ENCODE measurements around the gene ATL3.
"Not testable (repeated sequence)": the region's sequence is repeated elsewhere in the genome, so short reads cannot be mapped to it uniquely, and the experiment has no call there.

ATL3 gene

GRCh38 chr11:63609536-63609935 is 61.6 kb downstream of the ATL3 start:
- Histone ChIP-seq H3K4me2 (ENCODE audit: low read depth, low read length, poor library complexity, severe bottlenecking) (no peak overlapping the region), H3K79me2 (ENCODE audit: insufficient read depth, low read length) (no peaks in the 10 kb centered on the region), H4K20me1 (ENCODE audit: insufficient read depth, low read length, poor library complexity, severe bottlenecking) (no peaks in the 10 kb centered on the region), H3K9me3 (ENCODE audit: insufficient read depth, low read depth, low read length) (no peaks in the 10 kb centered on the region), H3K9ac (ENCODE audit: low read depth, low read length, poor library complexity, severe bottlenecking) (no peak overlapping the region), H3K36me3 (ENCODE audit: insufficient read depth, low read length) (no peaks in the 10 kb centered on the region), H3K4me1 (ENCODE audit: insufficient read depth, low read length, poor library complexity, severe bottlenecking) (no peaks in the 10 kb centered on the region), H3F3A (ENCODE audit: low read depth) (no peaks in the 10 kb centered on the region), H3K4me3 (ENCODE audit: low read length, poor library complexity, severe bottlenecking) (no peak overlapping the region), H2AFZ (ENCODE audit: low read length) (no peak overlapping the region), H3K27me3 (ENCODE audit: insufficient read depth, low read length, poor library complexity, severe bottlenecking) (no peaks in the 10 kb centered on the region), H3K9me2 (replicated peaks; ENCODE audit: low read depth, low read length) (no peaks in the 10 kb centered on the region)
- TF ChIP-seq EZH2phosphoT487 (IDR thresholded peaks at IDR 0.05; ENCODE audit: borderline replicate concordance): no peak
- TF ChIP-seq, protein P1, sequence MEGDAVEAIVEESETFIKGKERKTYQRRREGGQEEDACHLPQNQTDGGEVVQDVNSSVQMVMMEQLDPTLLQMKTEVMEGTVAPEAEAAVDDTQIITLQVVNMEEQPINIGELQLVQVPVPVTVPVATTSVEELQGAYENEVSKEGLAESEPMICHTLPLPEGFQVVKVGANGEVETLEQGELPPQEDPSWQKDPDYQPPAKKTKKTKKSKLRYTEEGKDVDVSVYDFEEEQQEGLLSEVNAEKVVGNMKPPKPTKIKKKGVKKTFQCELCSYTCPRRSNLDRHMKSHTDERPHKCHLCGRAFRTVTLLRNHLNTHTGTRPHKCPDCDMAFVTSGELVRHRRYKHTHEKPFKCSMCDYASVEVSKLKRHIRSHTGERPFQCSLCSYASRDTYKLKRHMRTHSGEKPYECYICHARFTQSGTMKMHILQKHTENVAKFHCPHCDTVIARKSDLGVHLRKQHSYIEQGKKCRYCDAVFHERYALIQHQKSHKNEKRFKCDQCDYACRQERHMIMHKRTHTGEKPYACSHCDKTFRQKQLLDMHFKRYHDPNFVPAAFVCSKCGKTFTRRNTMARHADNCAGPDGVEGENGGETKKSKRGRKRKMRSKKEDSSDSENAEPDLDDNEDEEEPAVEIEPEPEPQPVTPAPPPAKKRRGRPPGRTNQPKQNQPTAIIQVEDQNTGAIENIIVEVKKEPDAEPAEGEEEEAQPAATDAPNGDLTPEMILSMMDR (conservative IDR thresholded peaks at IDR 0.05; ENCODE audit: low read length): no peak

DNA sequence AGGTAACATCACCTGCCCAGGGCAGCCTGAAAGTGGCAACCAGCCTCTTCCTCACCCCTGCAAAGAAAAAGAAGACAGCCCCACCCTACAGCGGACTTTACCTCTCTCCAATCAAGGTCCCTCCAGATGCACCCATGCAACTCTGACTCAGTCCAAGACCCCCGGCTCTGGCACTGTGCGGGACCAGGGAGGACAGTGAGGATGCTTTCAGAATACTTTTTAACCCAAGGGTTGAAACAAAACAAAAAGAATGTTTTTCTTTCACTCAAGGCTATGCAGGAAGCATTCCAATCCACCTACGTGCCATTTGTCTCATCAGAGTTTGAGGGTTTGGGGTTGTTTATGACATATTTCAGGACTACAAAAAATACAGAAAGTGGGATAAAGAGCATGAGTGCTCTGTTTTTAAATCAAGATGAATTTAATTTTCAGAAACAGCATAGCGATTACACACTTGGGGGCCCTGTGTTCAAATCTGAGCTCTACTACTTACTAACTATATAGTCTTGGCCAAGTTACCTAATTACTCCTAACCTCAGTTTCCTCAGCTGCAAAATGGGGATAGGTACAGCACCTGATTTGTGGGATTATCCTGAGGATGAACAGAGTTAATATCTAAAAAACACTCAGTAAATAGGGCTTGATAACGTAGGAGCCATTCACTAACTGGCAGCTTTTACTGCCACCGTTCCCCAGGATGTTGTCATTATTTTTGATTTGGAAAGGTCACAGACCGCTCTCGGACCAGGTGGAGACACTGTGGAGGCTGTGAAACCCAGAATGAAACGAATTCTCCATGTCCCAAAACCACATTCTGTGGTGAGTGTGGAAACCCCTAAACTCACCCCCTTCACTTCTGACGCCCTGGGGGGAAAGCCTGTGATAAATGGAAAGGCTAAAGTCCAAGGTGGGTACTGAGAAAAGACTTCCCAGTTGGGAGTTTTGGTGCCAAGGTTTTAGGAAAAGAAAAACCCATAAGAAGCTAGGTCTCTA is 62.5 kb downstream of the ATL3 start:
- Histone ChIP-seq H3K9ac (ENCODE audit: low read depth, low read length, poor library complexity, severe bottlenecking) (no peak overlapping the region), H3K9me2 (replicated peaks; ENCODE audit: low read depth, low read length) (no peaks in the 10 kb centered on the region), H3F3A (ENCODE audit: low read depth) (no peaks in the 10 kb centered on the region), H3K4me1 (ENCODE audit: insufficient read depth, low read length, poor library complexity, severe bottlenecking) (no peaks in the 10 kb centered on the region), H3K4me2 (ENCODE audit: low read depth, low read length, poor library complexity, severe bottlenecking) (no peak overlapping the region), H2AFZ (ENCODE audit: low read length) (no peak overlapping the region), H3K27me3 (ENCODE audit: insufficient read depth, low read length, poor library complexity, severe bottlenecking) (no peaks in the 10 kb centered on the region), H3K36me3 (ENCODE audit: insufficient read depth, low read length) (no peaks in the 10 kb centered on the region), H4K20me1 (ENCODE audit: insufficient read depth, low read length, poor library complexity, severe bottlenecking) (no peaks in the 10 kb centered on the region), H3K79me2 (ENCODE audit: insufficient read depth, low read length) (no peaks in the 10 kb centered on the region), H3K9me3 (ENCODE audit: insufficient read depth, low read depth, low read length) (no peaks in the 10 kb centered on the region), H3K4me3 (ENCODE audit: low read length, poor library complexity, severe bottlenecking) (no peak overlapping the region)
- TF ChIP-seq, protein P1 (conservative IDR thresholded peaks at IDR 0.05; ENCODE audit: low read length): no peak
- no peak for TF ChIP-seq EZH2phosphoT487 (IDR thresholded peaks at IDR 0.05; ENCODE audit: borderline replicate concordance)

DNA sequence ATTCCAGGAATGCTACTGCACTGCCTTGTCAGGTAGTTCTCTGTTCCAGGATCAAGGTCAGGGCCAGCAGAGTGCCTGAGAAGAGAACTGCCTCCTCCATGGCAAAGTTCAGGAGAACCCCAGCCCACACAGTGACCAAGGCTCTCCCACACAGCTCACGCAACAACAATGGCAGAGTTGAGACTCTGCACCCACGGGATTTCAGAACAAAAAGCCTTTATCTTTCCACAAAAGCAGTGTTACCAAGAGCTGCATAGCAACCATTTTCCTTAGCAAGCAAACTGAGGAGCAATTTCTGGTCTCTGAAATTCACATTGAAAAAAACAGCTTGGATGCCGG is 68.0 kb downstream of the ATL3 start:
- Histone ChIP-seq H3K36me3 (ENCODE audit: insufficient read depth, low read length) (no peaks in the 10 kb centered on the region), H3K4me1 (ENCODE audit: insufficient read depth, low read length, poor library complexity, severe bottlenecking) (no peaks in the 10 kb centered on the region), H3F3A (ENCODE audit: low read depth) (no peaks in the 10 kb centered on the region), H2AFZ (ENCODE audit: low read length) (no peak overlapping the region), H3K9me3 (ENCODE audit: insufficient read depth, low read depth, low read length) (no peaks in the 10 kb centered on the region), H3K9me2 (replicated peaks; ENCODE audit: low read depth, low read length) (no peaks in the 10 kb centered on the region), H3K27me3 (ENCODE audit: insufficient read depth, low read length, poor library complexity, severe bottlenecking) (no peaks in the 10 kb centered on the region), H3K79me2 (ENCODE audit: insufficient read depth, low read length) (no peaks in the 10 kb centered on the region), H3K4me3 (ENCODE audit: low read length, poor library complexity, severe bottlenecking) (no peak overlapping the region), H3K4me2 (ENCODE audit: low read depth, low read length, poor library complexity, severe bottlenecking) (no peak overlapping the region), H3K9ac (ENCODE audit: low read depth, low read length, poor library complexity, severe bottlenecking) (no peak overlapping the region), H4K20me1 (ENCODE audit: insufficient read depth, low read length, poor library complexity, severe bottlenecking) (no peaks in the 10 kb centered on the region)
- TF ChIP-seq, protein P1 (conservative IDR thresholded peaks at IDR 0.05; ENCODE audit: low read length): no peak
- no peak for TF ChIP-seq EZH2phosphoT487 (IDR thresholded peaks at IDR 0.05; ENCODE audit: borderline replicate concordance)

GRCh38 chr11:63602290-63603179 is 68.6 kb downstream of the ATL3 start:
- not testable (repeated sequence) for H3K4me3 ChIP-seq (ENCODE audit: low read length, poor library complexity, severe bottlenecking); H2AFZ ChIP-seq (ENCODE audit: low read length); H3K4me2 ChIP-seq (ENCODE audit: low read depth, low read length, poor library complexity, severe bottlenecking); H3K9me3 ChIP-seq (ENCODE audit: insufficient read depth, low read depth, low read length); H3K27me3 ChIP-seq (ENCODE audit: insufficient read depth, low read length, poor library complexity, severe bottlenecking); H3K9me2 ChIP-seq (replicated peaks; ENCODE audit: low read depth, low read length); H3F3A ChIP-seq (ENCODE audit: low read depth); H4K20me1 ChIP-seq (ENCODE audit: insufficient read depth, low read length, poor library complexity, severe bottlenecking); H3K36me3 ChIP-seq (ENCODE audit: insufficient read depth, low read length); H3K79me2 ChIP-seq (ENCODE audit: insufficient read depth, low read length); H3K4me1 ChIP-seq (ENCODE audit: insufficient read depth, low read length, poor library complexity, severe bottlenecking); H3K9ac ChIP-seq (ENCODE audit: low read depth, low read length, poor library complexity, severe bottlenecking)
